GM15510 (cell line): ENCODE data around the gene ETS1.

Source experiments
- POLR2A ChIP-seq: IDR thresholded peaks from 3 replicates; pipeline ENCODE4 v1.6.1; 2011; ENCODE audit warnings: borderline replicate concordance; ENCODE audit not compliant: insufficient read length; ENCODE audit errors: extremely low read depth

The ETS1 gene

GRCh38 chr11:128506356-128506755 lies 81.0 kb downstream of the ETS1 start:
- no peak for TF ChIP-seq POLR2A

- TF ChIP-seq POLR2A, result no peak
Measured at GRCh38 chr11:128505449-128506065, 81.8 kb downstream of the ETS1 start.

- TF ChIP-seq POLR2A, result no peak
Measured at GRCh38 chr11:128504486-128504885, 82.9 kb downstream of the ETS1 start.

GRCh38 chr11:128503245-128503991 lies 83.9 kb downstream of the ETS1 start:
- no peak for TF ChIP-seq POLR2A

GRCh38 chr11:128502726-128503125 lies 84.6 kb downstream of the ETS1 start:
- TF ChIP-seq POLR2A, result no peak

GRCh38 chr11:128501632-128502549 lies 85.5 kb downstream of the ETS1 start:
- TF ChIP-seq POLR2A, result no peak

GRCh38 chr11:128501008-128501407 lies 86.3 kb downstream of the ETS1 start:
- no peak for TF ChIP-seq POLR2A

- no peak for TF ChIP-seq POLR2A
Measured at GRCh38 chr11:128500493-128500892, 86.9 kb downstream of the ETS1 start.

GRCh38 chr11:128499613-128500253 lies 87.6 kb downstream of the ETS1 start:
- TF ChIP-seq POLR2A, result no peak

- no peak for TF ChIP-seq POLR2A
Measured at GRCh38 chr11:128498721-128499245, 88.6 kb downstream of the ETS1 start.

- no peak for TF ChIP-seq POLR2A
Measured at GRCh38 chr11:128497776-128498095, 89.6 kb downstream of the ETS1 start.

- TF ChIP-seq POLR2A, result no peak
Measured at GRCh38 chr11:128497061-128497775, 90.1 kb downstream of the ETS1 start.

GRCh38 chr11:128496692-128497060 lies 90.7 kb downstream of the ETS1 start:
- TF ChIP-seq POLR2A, result no peak

- TF ChIP-seq POLR2A, result no peak
Measured at GRCh38 chr11:128496249-128496648, 91.1 kb downstream of the ETS1 start.
